ENCODE data around the gene MLLT10.

- TF ChIP-seq SPI1 (IDR thresholded peaks at IDR 0.05; ENCODE audit: borderline replicate concordance, low read depth, low read length) (no peak), POLR2A (conservative IDR thresholded peaks at IDR 0.05) (no peak), TCF7L2 (IDR thresholded peaks at IDR 0.05; ENCODE audit: low read depth, low read length) (no peak), GABPA (tag; conservative IDR thresholded peaks at IDR 0.05; ENCODE audit: low read depth) (no peak)
These were observed 168.6 kb downstream of the MLLT10 start for GRCh38 chr10:21702633-21703111.
